Liver (tissue), 9 donors: ENCODE data around the gene TOP2A. TPM values are rescaled to one million over a fixed set of nuclear protein-coding genes. Genes with fewer than 3 reads are reported as not detected.

Source experiments
- DNase-seq: peaks from one replicate; pipeline ENCODE4 v3.0.0-alpha.2; 2017; ENCODE audit warnings: low spot score
- H3K27ac ChIP-seq, 2 donors: one replicate each; pipeline ENCODE4 v1.7.0; 2013; ENCODE audit warnings: inconsistent platforms in 2 of 2, low read length in 2 of 2, control low read depth in 1 of 2, low read depth in 1 of 2, mild to moderate bottlenecking in 1 of 2
- H3K27me3 ChIP-seq, 4 donors: one replicate each; pipeline versions ENCODE4 v1.6.1 to v1.7.0; 2013; ENCODE audit warnings: low read length in 3 of 4, inconsistent platforms in 1 of 4, mild to moderate bottlenecking in 1 of 4, moderate library complexity in 1 of 4; ENCODE audit not compliant: control insufficient read depth in 4 of 4, insufficient read depth in 4 of 4
- H3K36me3 ChIP-seq, 4 donors: one replicate each; pipeline versions ENCODE4 v1.6.1 to v1.7.0; 2013; ENCODE audit warnings: low read length in 3 of 4, mild to moderate bottlenecking in 3 of 4, low read depth in 1 of 4, moderate library complexity in 1 of 4; ENCODE audit not compliant: control insufficient read depth in 4 of 4, insufficient read depth in 3 of 4
- H3K4me1 ChIP-seq, 4 donors: one replicate each; pipeline versions ENCODE4 v1.6.1 to v1.7.0; 2013; ENCODE audit warnings: low read length in 3 of 4, mild to moderate bottlenecking in 3 of 4, moderate library complexity in 1 of 4; ENCODE audit not compliant: control insufficient read depth in 4 of 4, insufficient read depth in 4 of 4
- H3K4me3 ChIP-seq, 3 donors: one replicate each; pipeline versions ENCODE4 v1.6.1 to v1.7.0; 2013; ENCODE audit warnings: low read length in 3 of 3, control low read depth in 1 of 3, low read depth in 1 of 3, mild to moderate bottlenecking in 1 of 3
- H3K9ac ChIP-seq, 2 donors: one replicate each; pipeline ENCODE4 v1.7.0; 2013; ENCODE audit warnings: low read length in 2 of 2, mild to moderate bottlenecking in 2 of 2, moderate library complexity in 2 of 2, control low read depth in 1 of 2, low read depth in 1 of 2
- H3K9me3 ChIP-seq, 4 donors: one replicate each; pipeline versions ENCODE4 v1.6.1 to v1.7.0; 2013; ENCODE audit warnings: low read length in 3 of 4; ENCODE audit not compliant: control insufficient read depth in 4 of 4
- EGR1 ChIP-seq, 2 donors: IDR thresholded peaks; 2 replicates each; pipeline ENCODE4 v1.6.1; 2016 to 2018; ENCODE audit warnings: antibody characterized with exemption in 2 of 2, low read depth in 2 of 2
- FOXA1 ChIP-seq: IDR thresholded peaks from 2 replicates; pipeline ENCODE4 v1.6.1; 2016; ENCODE audit warnings: antibody characterized with exemption
- FOXA2 ChIP-seq: IDR thresholded peaks from 2 replicates; pipeline ENCODE4 v1.6.1; 2016; ENCODE audit warnings: antibody characterized with exemption
- GABPA ChIP-seq, 2 donors: IDR thresholded peaks in 1 of 2; conservative IDR thresholded peaks in 1 of 2; 2 replicates each; pipeline ENCODE4 v1.6.1; 2016; ENCODE audit warnings: antibody characterized with exemption in 2 of 2, mild to moderate bottlenecking in 1 of 2, moderate library complexity in 1 of 2
- HNF4A ChIP-seq, 2 donors: conservative IDR thresholded peaks; 2 replicates each; pipeline ENCODE4 v1.6.1; 2016; ENCODE audit warnings: antibody characterized with exemption in 2 of 2, mild to moderate bottlenecking in 2 of 2
- HNF4G ChIP-seq: IDR thresholded peaks from 2 replicates; pipeline ENCODE4 v1.6.1; 2016; ENCODE audit warnings: antibody characterized with exemption
- JUND ChIP-seq, 2 donors: IDR thresholded peaks; 2 replicates each; pipeline ENCODE4 v1.6.1; 2016; ENCODE audit warnings: antibody characterized with exemption in 2 of 2
- NR2F2 ChIP-seq: IDR thresholded peaks from 2 replicates; pipeline ENCODE4 v1.6.1; 2016; ENCODE audit warnings: antibody characterized with exemption
- RAD21 ChIP-seq, 2 donors: IDR thresholded peaks; 2 replicates each; pipeline ENCODE4 v1.6.1; 2016; ENCODE audit warnings: antibody characterized with exemption in 2 of 2, mild to moderate bottlenecking in 2 of 2
- RXRA ChIP-seq, 2 donors: IDR thresholded peaks; 2 replicates each; pipeline ENCODE4 v1.6.1; 2017 to 2018; ENCODE audit warnings: antibody characterized with exemption in 2 of 2, mild to moderate bottlenecking in 1 of 2
- SP1 ChIP-seq: IDR thresholded peaks from 2 replicates; pipeline ENCODE4 v1.6.1; 2018; ENCODE audit warnings: antibody characterized with exemption, mild to moderate bottlenecking
- TAF1 ChIP-seq: conservative IDR thresholded peaks from 2 replicates; pipeline ENCODE4 v1.6.1; 2016; ENCODE audit warnings: antibody characterized with exemption, mild to moderate bottlenecking
- YY1 ChIP-seq: IDR thresholded peaks from 2 replicates; pipeline ENCODE4 v1.6.1; 2016; ENCODE audit warnings: antibody characterized with exemption, mild to moderate bottlenecking
- WGBS: extraction: QIAGEN DNeasy Blood & Tissue Kit; methylation state at CpG from one replicate; pipeline ENCODE4 v1.1.7; 2013; 5-methylcytosine and 5-hydroxymethylcytosine counted together
- polyA plus RNA-seq, 2 donors: library from polyadenylated mRNA; stranded (reverse) in 1 of 2; unstranded in 1 of 2; fragments of 200-250 nt in 1 of 2; fragments of >200 nt in 1 of 2; fragmentation: Nextera tagmentation in 1 of 2; extraction: Ambion mirVana in 1 of 2; gene quantifications; one replicate each; pipeline versions ENCODE4 v1.2.1 to v1.2.3, GENCODE V29; 2013 to 2015
- total RNA-seq, 2 donors: library from RNA; depleted of rRNA; stranded (reverse); fragments of >200 nt; gene quantifications; one replicate each; pipeline ENCODE4 v1.2.3, GENCODE V29; 2014
- TF ChIP-seq, protein P1 (sequence below): IDR thresholded peaks from 2 replicates; pipeline ENCODE4 v1.6.1; 2016; ENCODE audit warnings: antibody characterized with exemption, mild to moderate bottlenecking
- TF ChIP-seq, protein P2 (sequence below): IDR thresholded peaks from 2 replicates; pipeline ENCODE4 v1.6.1; 2016; ENCODE audit warnings: antibody characterized with exemption
- TF ChIP-seq, protein P3 (sequence below): IDR thresholded peaks from 2 replicates; pipeline ENCODE4 v1.6.1; 2016; ENCODE audit warnings: antibody characterized with exemption
- TF ChIP-seq, protein P4 (sequence below): IDR thresholded peaks from 2 replicates; pipeline ENCODE4 v1.6.1; 2016; ENCODE audit warnings: antibody characterized with exemption
- TF ChIP-seq, protein P5 (sequence below): fragments of 150-350 bp; IDR thresholded peaks from 2 replicates; pipeline ENCODE4 v1.5.1; 2017; ENCODE audit warnings: improper control_type of control experiment, low read depth, low read length; ENCODE audit not compliant: missing input control
- donor health status: healthy.
- donor health status: healthy.
- donor health status: healthy.
- donor health status: healthy.
- donor health status: healthy.

The TOP2A gene
- total and polyA plus RNA-seq, 4 donors = 0.08 to 102 (median 3.6) TPM

DNA sequence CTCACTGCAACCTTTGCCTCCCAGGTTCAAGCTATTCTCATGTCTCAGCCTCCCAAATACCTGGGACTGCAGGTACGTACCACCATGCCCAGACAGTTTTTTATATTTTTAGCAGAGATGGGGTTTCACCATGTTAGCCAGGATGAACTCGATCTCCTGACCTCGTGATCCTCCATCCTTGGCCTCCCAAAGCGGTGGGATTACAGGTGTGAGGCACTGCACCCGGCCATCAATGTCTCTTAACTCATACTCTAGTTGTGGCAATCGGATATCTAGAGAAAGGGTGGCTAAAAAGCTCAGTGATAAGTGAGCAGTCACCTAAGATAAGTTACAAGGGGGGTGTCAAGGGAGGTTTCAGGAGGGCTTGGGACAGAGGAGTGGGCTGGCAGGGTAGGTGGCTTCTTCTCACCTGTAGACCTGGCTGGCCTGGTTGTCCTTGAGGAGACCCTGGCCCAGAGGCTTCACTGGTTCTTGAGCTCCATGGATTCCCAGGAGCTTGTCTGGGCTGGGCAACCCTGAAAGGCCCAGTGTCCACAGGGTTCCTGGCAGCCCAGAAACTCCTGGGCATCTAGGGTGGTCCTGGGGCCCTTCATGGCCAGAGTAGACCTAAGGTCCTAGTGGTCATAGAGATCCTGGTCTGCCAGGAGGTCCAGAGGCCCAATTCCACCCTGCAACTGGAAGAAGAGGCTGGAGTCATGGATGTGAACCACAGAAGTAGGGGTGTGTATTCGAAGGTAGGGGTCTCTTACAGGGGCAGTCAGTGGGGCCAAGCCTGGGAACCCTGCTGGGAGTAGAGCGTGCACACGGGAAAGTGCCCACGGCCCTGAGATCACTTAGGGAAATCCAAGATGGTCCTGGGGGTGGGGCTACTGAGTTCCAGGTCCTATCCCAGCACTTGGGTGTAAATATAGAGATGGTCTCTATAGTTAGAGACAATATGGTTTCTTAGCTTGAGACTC lies 12.9 kb upstream of the TOP2A start:
- no peak overlapping the region for H3K27ac ChIP-seq
- H3K36me3 ChIP-seq = no peaks in the 10 kb centered on the region
- H3K9me3 ChIP-seq = no peaks in the 10 kb centered on the region
- H3K9ac ChIP-seq = no peak overlapping the region
- no peaks in the 10 kb centered on the region for H3K27me3 ChIP-seq
- no peak for DNase-seq
- no peaks in the 10 kb centered on the region for H3K4me1 ChIP-seq
- H3K4me3 ChIP-seq = no peak overlapping the region
- no peak for TF ChIP-seq TAF1
- TF ChIP-seq RAD21 (IDR thresholded peaks at IDR 0.05) = no peak
- TF ChIP-seq, protein P1, sequence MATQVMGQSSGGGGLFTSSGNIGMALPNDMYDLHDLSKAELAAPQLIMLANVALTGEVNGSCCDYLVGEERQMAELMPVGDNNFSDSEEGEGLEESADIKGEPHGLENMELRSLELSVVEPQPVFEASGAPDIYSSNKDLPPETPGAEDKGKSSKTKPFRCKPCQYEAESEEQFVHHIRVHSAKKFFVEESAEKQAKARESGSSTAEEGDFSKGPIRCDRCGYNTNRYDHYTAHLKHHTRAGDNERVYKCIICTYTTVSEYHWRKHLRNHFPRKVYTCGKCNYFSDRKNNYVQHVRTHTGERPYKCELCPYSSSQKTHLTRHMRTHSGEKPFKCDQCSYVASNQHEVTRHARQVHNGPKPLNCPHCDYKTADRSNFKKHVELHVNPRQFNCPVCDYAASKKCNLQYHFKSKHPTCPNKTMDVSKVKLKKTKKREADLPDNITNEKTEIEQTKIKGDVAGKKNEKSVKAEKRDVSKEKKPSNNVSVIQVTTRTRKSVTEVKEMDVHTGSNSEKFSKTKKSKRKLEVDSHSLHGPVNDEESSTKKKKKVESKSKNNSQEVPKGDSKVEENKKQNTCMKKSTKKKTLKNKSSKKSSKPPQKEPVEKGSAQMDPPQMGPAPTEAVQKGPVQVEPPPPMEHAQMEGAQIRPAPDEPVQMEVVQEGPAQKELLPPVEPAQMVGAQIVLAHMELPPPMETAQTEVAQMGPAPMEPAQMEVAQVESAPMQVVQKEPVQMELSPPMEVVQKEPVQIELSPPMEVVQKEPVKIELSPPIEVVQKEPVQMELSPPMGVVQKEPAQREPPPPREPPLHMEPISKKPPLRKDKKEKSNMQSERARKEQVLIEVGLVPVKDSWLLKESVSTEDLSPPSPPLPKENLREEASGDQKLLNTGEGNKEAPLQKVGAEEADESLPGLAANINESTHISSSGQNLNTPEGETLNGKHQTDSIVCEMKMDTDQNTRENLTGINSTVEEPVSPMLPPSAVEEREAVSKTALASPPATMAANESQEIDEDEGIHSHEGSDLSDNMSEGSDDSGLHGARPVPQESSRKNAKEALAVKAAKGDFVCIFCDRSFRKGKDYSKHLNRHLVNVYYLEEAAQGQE = no peak
- no peak for TF ChIP-seq HNF4G
- no peak for TF ChIP-seq FOXA2
- no peak for TF ChIP-seq HNF4A (conservative IDR thresholded peaks at IDR 0.05)
- no peak for TF ChIP-seq GABPA (IDR thresholded peaks at IDR 0.05 in 1 of 2, conservative IDR thresholded peaks at IDR 0.05 in 1 of 2)
- no peak for TF ChIP-seq SP1
- no peak for TF ChIP-seq RXRA (IDR thresholded peaks at IDR 0.05)
- TF ChIP-seq, protein P2, sequence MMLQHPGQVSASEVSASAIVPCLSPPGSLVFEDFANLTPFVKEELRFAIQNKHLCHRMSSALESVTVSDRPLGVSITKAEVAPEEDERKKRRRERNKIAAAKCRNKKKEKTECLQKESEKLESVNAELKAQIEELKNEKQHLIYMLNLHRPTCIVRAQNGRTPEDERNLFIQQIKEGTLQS = no peak
- no peak for TF ChIP-seq JUND (IDR thresholded peaks at IDR 0.05)
- TF ChIP-seq, protein P3, sequence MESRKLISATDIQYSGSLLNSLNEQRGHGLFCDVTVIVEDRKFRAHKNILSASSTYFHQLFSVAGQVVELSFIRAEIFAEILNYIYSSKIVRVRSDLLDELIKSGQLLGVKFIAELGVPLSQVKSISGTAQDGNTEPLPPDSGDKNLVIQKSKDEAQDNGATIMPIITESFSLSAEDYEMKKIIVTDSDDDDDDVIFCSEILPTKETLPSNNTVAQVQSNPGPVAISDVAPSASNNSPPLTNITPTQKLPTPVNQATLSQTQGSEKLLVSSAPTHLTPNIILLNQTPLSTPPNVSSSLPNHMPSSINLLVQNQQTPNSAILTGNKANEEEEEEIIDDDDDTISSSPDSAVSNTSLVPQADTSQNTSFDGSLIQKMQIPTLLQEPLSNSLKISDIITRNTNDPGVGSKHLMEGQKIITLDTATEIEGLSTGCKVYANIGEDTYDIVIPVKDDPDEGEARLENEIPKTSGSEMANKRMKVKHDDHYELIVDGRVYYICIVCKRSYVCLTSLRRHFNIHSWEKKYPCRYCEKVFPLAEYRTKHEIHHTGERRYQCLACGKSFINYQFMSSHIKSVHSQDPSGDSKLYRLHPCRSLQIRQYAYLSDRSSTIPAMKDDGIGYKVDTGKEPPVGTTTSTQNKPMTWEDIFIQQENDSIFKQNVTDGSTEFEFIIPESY = no peak
- TF ChIP-seq YY1 = no peak
- TF ChIP-seq, protein P4, sequence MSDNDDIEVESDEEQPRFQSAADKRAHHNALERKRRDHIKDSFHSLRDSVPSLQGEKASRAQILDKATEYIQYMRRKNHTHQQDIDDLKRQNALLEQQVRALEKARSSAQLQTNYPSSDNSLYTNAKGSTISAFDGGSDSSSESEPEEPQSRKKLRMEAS = no peak
- no peak for TF ChIP-seq EGR1 (IDR thresholded peaks at IDR 0.05; ENCODE audit: low read depth in 2 of 2)
- WGBS = 93% methylated on average over 10 of the region's 10 CpGs

DNA sequence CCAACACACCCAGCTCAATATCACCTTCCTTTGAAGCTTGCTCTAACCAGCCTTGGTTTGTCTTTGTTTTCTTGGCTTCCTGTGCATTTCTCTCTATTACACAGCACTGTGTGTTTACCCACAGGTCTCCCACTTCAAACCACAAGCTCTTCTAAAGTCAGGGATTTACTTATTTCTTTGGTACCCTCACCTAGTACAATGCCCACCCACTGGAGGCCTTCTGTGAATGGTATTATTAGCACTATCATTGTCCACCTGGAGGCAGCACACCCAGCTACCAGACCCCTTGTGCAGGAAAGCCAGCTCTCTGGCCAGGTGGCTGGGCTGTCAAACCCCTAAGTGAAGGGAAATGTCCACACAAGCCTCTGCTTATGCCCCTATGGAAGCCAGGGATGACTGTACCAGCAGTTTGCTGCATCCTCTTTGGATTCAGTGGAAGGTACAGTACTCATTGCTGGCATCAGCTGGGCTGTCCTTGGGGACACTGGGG lies 9.4 kb upstream of the TOP2A start:
- Histone ChIP-seq H3K4me3 (no peak overlapping the region), H3K27me3 (no peaks in the 10 kb centered on the region), H3K27ac (no peak overlapping the region), H3K9me3 (no peaks in the 10 kb centered on the region), H3K9ac (no peak overlapping the region), H3K4me1 (no peaks in the 10 kb centered on the region), H3K36me3 (no peaks in the 10 kb centered on the region)
- DNase-seq = peak; percentile 22
- TF ChIP-seq, protein P4 = no peak
- TF ChIP-seq, protein P5, sequence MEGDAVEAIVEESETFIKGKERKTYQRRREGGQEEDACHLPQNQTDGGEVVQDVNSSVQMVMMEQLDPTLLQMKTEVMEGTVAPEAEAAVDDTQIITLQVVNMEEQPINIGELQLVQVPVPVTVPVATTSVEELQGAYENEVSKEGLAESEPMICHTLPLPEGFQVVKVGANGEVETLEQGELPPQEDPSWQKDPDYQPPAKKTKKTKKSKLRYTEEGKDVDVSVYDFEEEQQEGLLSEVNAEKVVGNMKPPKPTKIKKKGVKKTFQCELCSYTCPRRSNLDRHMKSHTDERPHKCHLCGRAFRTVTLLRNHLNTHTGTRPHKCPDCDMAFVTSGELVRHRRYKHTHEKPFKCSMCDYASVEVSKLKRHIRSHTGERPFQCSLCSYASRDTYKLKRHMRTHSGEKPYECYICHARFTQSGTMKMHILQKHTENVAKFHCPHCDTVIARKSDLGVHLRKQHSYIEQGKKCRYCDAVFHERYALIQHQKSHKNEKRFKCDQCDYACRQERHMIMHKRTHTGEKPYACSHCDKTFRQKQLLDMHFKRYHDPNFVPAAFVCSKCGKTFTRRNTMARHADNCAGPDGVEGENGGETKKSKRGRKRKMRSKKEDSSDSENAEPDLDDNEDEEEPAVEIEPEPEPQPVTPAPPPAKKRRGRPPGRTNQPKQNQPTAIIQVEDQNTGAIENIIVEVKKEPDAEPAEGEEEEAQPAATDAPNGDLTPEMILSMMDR = no peak
- TF ChIP-seq YY1 = no peak
- no peak for TF ChIP-seq HNF4A (conservative IDR thresholded peaks at IDR 0.05)
- no peak for TF ChIP-seq HNF4G
- no peak for TF ChIP-seq GABPA (IDR thresholded peaks at IDR 0.05 in 1 of 2, conservative IDR thresholded peaks at IDR 0.05 in 1 of 2)
- TF ChIP-seq FOXA1 = no peak
- no peak for TF ChIP-seq RAD21 (IDR thresholded peaks at IDR 0.05)
- no peak for TF ChIP-seq FOXA2
- TF ChIP-seq, protein P3 = no peak
- no peak for TF ChIP-seq JUND (IDR thresholded peaks at IDR 0.05)
- no peak for TF ChIP-seq RXRA (IDR thresholded peaks at IDR 0.05)
- no peak for TF ChIP-seq NR2F2
- TF ChIP-seq, protein P2 = no peak
